Stomach smooth muscle (tissue), 2 donors: ENCODE measurements around the gene TBC1D3B.
A peak's percentile ranks its signal among the peaks of the same experiment; 100 is the strongest.
"Not testable (repeated sequence)": the region's sequence is repeated elsewhere in the genome, so short reads cannot be mapped to it uniquely, and the experiment has no call there.

Experiments used
- H3K27ac ChIP-seq: one replicate; pipeline ENCODE4 v1.7.0; 2013; ENCODE audit warnings: mild to moderate bottlenecking, low read length, inconsistent platforms
- H3K27me3 ChIP-seq, 2 donors: one replicate each; pipeline ENCODE4 v1.7.0; 2013; ENCODE audit warnings: low read length in 2 of 2; ENCODE audit not compliant: insufficient read depth in 2 of 2, control insufficient read depth in 1 of 2
- H3K36me3 ChIP-seq, 2 donors: one replicate each; pipeline ENCODE4 v1.7.0; 2013; ENCODE audit warnings: low read length in 2 of 2; ENCODE audit not compliant: control insufficient read depth in 2 of 2, insufficient read depth in 2 of 2
- H3K4me1 ChIP-seq: one replicate; pipeline ENCODE4 v1.7.0; 2013; ENCODE audit warnings: low read length; ENCODE audit not compliant: control insufficient read depth, insufficient read depth
- H3K4me3 ChIP-seq, 2 donors: one replicate each; pipeline ENCODE4 v1.7.0; 2013; ENCODE audit warnings: low read length in 2 of 2
- H3K9ac ChIP-seq, 2 donors: one replicate each; pipeline ENCODE4 v1.7.0; 2013; ENCODE audit warnings: low read length in 2 of 2, mild to moderate bottlenecking in 1 of 2
- H3K9me3 ChIP-seq, 2 donors: one replicate each; pipeline ENCODE4 v1.7.0; 2013; ENCODE audit warnings: low read length in 2 of 2; ENCODE audit not compliant: control insufficient read depth in 2 of 2
- donor health status: healthy.
- donor health status: Pancreatic carcinoma.

Gene TBC1D3B

DNA sequence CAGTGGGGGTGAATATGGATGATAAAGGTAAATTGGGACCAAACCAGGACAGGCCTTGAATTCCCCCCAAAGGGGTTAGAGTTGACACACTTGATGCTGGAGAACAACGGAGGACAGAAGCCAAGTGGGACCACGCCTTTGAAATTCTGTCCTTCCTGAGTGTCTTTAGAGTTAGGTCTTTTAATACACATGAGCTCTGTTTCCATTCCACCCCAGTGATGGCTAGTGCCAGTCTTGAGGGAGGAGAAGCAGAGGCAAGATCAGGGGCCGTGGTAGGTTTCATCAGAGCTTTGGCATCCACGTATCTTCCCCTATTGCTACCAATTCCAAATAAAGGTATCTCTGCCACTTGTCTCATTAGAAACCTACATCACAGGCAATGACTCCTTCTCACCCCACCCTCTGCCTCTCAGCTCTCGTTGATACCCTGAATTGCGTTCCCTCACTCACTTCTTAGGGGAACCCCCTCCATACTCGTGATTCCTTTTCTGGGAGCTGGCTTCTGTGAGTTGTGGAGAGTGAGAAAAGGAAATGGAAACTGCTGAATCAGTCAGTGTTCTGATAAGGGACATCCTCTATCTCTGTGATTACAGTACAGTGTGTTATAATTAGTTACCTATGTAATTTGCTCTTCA lies 22.5 kb upstream of the TBC1D3B start:
- Histone ChIP-seq H3K9me3 (no peaks in the 10 kb centered on the region), H3K27ac (no peak overlapping the region)

DNA sequence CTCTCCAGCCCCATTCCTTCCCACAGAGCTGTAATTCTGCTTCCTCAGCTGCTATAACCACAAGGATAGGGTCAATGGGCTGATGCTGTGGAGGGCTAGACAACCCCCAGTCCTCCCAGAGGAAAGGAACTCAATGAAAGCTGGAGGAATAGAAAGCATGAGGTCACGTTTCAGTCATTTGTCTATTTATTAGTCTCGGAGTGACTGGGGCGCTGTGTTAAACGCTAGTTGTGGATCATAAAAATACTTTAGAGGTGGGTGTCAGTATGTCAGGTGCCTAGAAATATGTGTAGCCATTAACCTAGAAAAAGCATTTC lies 20.9 kb upstream of the TBC1D3B start:
- no peak overlapping the region for H3K9ac ChIP-seq
- H3K4me1 ChIP-seq, result peaks cover 5% of the 10 kb centered on the region
- H3K36me3 ChIP-seq, result no peaks in the 10 kb centered on the region
- H3K27me3 ChIP-seq, result peaks cover 0 to 26% of the 10 kb centered on the region in 2 donors
- no peak overlapping the region for H3K27ac ChIP-seq
- no peak overlapping the region for H3K4me3 ChIP-seq
- no peaks in the 10 kb centered on the region for H3K9me3 ChIP-seq

More for the DNA sequence above, 22.5 kb upstream of the TBC1D3B start:
- Histone ChIP-seq H3K4me3 (no peak overlapping the region), H3K27me3 (peaks cover 0 to 26% of the 10 kb centered on the region in 2 donors), H3K9ac (no peak overlapping the region), H3K36me3 (no peaks in the 10 kb centered on the region), H3K4me1 (peaks cover 3% of the 10 kb centered on the region)

DNA sequence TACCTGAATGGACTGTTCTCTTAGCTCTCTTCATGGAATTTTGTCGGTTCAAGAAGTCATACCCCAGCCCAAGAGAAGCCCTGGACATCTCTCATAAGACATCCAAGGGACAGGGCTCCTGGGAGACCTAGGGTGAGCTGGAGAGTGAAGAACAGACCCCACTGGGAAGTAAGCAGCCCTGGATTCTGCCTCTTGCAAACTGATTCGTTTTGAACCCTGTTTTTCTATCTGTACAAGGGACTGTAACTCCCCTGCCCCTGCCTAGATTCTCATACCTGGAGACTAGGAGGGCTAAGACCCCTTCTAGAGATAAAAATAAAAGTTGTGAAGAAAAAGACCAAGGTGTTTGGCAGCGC lies 19.7 kb upstream of the TBC1D3B start:
- Histone ChIP-seq H3K4me3 (no peak overlapping the region), H3K36me3 (no peaks in the 10 kb centered on the region), H3K27me3 (peaks cover 0 to 29% of the 10 kb centered on the region in 2 donors), H3K4me1 (peaks cover 6% of the 10 kb centered on the region), H3K9ac (no peak overlapping the region), H3K9me3 (no peaks in the 10 kb centered on the region), H3K27ac (no peak overlapping the region)

DNA sequence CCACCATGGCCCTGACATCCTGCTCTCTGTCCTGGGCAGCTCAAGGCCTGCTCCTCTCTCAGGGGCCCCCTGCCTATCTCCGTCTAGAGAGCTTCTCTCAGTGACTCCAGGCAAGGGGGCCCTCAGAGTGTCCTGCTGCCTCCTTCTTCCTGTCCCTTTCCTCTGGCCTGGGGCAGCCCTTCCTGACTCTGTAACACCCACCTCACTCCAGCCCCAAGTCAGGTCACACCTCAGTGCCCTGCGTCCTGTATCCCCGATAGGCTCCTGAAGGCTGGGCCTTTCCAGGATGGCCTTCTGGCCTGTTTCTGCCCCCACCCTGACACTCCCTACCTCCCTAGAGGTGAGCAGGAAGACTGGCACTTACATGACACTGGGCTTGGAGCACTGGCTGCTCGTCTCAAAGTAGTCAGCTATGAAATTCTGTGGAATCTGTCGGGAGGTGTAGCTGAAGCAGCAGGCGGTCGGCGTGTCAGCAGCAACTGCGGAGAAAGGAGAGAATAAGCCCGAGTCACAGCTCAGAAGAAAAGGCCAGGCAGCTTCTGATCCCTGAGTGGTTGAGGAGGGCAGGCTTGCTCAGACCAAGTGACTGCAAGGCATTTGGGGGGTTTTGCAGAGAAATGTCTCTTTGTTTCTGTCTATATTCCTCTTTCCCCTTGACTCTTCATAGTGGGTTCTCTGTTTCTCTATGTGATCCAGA lies 19.1 kb upstream of the TBC1D3B start:
- Histone ChIP-seq H3K27me3 (peaks cover 0 to 29% of the 10 kb centered on the region in 2 donors), H3K4me1 (peaks cover 6% of the 10 kb centered on the region), H3K27ac (peak overlapping the region; percentile 18), H3K4me3 (no peak overlapping the region), H3K9ac (no peak overlapping the region), H3K9me3 (no peaks in the 10 kb centered on the region), H3K36me3 (no peaks in the 10 kb centered on the region)

DNA sequence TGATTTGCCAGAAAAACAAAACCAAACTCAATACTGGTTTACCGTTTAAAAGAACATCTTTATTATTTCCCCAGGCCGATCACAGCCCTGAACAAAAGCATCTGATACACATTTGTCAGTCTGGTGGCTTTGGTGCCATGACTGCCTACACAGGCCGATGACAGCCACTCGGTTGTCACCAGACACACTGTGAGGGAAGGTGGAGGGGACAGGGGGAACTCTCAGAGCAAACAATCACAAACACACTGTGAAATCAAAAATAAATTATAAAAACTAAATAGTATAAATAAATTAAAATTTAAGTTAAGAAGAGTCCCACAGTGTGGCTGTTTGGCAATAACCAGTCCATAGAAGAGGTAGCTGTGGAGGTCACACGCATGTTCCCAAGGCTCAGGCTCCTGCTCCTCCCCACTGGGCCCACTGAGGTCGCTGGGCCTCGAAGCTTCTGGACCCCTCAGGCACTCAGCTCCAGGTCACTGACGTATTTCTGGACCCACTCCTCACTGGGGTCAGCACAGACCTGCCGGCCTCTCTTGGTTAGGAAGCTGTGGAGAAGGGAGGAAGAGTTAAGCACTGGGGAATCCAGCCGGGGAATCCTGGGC lies 18.5 kb upstream of the TBC1D3B start:
- H3K36me3 ChIP-seq, H3K4me3 ChIP-seq, H3K9me3 ChIP-seq, H3K4me1 ChIP-seq, H3K9ac ChIP-seq: not testable (repeated sequence)
- Histone ChIP-seq H3K27ac (peak overlapping the region; percentile 18), H3K27me3 (peaks cover 0 to 27% of the 10 kb centered on the region in 2 donors)

DNA sequence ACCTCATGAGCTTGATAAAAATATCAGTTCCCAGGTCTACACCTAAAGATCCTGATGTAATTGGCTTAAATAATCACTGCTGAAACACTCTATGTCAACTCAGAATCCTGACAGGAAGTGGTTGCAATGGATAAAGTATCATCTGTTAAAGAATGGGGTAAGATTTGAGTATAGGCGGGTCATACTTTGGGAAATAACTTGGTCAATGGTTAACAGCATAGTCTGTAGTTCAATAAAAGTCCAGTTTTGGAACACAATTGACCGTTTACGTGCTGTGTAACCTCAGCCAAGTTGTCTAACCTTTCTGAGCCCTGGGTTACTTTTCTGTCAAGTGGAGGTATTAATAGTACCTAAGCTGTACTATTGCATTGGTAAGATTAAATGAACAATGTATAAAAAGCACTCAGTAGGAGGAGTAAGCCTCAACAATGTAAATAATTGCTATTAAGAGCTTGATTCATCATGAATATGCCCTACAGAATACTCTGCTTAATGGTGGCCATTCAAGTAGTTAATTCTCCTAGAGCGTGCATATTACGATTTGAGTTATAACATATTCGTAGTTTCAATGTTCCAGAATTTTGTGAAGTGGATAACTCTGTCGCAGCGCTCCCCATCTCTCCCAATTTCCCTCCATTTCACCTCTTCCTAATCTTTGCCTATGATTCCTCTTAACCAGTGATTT lies 17.9 kb upstream of the TBC1D3B start:
- not testable (repeated sequence) for H3K9me3 ChIP-seq, H3K9ac ChIP-seq, H3K4me3 ChIP-seq, H3K36me3 ChIP-seq, H3K4me1 ChIP-seq, H3K27ac ChIP-seq
- peaks cover 0 to 27% of the 10 kb centered on the region in 2 donors for H3K27me3 ChIP-seq

DNA sequence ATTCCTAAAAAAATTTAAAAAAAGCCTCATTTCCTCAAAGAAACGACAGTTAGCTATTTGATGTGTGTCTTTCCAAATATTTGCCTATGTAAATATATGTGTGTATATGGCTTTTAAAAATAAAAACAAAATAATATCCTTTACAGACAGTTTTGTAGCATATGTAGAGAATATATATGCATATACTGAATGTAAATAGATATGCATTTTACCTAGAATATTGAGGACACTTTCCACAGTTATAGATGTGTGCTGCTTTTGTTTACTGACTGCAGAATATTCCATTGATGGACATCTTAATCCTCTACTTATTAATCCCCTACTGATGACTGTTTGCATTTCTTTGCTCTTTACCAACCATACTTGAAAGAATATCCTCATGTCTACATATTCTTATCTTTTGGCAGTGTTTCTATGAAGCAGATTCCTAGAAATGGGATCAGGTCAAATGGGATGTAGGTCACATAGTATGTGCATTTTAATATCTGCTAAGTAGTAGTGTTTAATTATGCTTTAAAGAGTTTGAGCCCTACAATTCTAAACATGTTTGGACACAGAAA lies 16.9 kb upstream of the TBC1D3B start:
- H3K27ac ChIP-seq, result no peak overlapping the region

DNA sequence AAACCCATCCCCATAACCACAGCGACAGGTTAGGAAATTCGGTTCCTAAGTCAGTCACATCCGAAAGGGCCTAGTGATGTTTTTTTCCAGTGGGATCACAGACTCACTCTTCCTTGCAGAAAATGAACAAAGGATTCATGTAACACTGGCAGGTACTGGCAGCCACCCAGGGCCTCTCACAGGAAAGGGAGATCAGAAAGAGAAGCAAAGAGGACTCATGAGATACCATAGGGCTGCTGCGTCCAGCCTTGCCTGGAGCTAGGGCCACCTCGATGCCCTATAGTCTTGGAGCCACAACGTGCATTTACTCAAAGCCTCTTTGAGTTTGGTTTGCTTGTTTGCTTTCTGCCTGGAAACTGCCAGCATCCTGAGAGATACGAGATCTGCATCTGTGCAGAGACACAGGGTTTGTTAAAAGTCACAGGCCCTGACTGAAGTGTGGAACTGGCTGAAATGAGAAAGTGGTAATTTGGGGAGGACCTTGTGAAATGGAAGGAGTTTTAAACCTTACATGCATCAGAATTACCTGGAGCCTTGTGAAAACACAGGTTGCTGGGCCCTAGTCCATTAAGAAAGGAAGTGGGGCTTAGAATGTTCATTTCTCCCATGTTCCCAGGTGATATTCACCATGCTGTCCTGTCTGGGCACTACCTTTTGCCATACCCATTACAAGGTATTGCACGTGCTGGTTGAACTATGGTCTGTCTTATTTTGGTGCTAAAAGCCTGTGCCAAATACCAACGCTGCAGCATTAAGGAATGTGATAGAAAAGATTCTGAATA lies 14.3 kb upstream of the TBC1D3B start:
- not testable (repeated sequence) for H3K36me3 ChIP-seq, H3K9me3 ChIP-seq, H3K4me3 ChIP-seq, H3K9ac ChIP-seq, H3K4me1 ChIP-seq, H3K27ac ChIP-seq
- H3K27me3 ChIP-seq, result peaks cover 0 to 12% of the 10 kb centered on the region in 2 donors

More for the DNA sequence above, 16.9 kb upstream of the TBC1D3B start:
- Histone ChIP-seq H3K9me3 (no peaks in the 10 kb centered on the region), H3K9ac (no peak overlapping the region), H3K27me3 (peaks cover 0 to 22% of the 10 kb centered on the region in 2 donors), H3K36me3 (no peaks in the 10 kb centered on the region), H3K4me3 (no peak overlapping the region), H3K4me1 (peaks cover 6% of the 10 kb centered on the region)

DNA sequence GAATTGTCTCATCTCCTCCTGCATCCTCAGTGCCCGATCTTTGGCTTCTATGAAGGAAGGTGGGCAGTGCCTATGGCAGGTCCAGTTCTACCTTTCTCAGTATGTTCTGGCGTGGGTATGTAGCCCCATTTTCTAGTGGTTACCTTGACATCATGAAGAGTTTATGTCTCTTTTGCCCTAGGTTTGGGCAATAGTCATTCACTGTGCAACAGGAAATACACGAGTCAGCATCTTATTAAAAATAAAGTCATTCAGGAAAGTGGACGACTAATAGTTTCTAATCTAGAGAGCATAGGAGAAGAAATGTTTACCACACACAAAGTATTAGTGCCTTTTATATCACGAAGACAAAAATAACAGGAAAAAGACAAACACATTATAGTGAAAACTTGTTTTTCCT lies 13.6 kb upstream of the TBC1D3B start:
- H3K4me1 ChIP-seq, H3K27ac ChIP-seq, H3K9ac ChIP-seq, H3K4me3 ChIP-seq, H3K27me3 ChIP-seq, H3K36me3 ChIP-seq, H3K9me3 ChIP-seq: not testable (repeated sequence)

DNA sequence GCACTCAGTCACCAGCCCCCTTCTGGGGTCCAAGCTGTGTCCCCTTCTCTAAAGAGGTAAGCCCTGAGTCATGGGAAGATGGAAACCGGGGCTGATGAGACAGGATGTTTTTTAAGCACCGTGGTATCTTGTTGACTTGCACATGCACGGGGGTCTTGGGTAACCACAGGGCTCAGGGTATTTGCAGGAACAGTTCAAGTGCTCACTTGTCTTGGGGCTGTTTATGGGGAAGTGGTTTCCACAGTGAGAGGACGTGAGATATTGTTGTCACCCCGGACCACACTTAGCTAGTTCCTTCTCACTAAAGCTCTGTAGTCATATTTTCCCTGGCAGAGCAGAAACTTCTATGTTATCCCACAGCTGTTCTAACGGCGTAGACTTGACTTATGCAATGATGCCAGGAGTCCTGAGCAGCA lies 12.5 kb upstream of the TBC1D3B start:
- Histone ChIP-seq H3K27ac (no peak overlapping the region), H3K9me3 (no peaks in the 10 kb centered on the region), H3K36me3 (no peaks in the 10 kb centered on the region), H3K4me1 (peaks cover 3% of the 10 kb centered on the region), H3K27me3 (peaks cover 0 to 5% of the 10 kb centered on the region in 2 donors), H3K4me3 (no peak overlapping the region), H3K9ac (no peak overlapping the region)
